Measurements from ENCODE around the gene KRT4.

DNA sequence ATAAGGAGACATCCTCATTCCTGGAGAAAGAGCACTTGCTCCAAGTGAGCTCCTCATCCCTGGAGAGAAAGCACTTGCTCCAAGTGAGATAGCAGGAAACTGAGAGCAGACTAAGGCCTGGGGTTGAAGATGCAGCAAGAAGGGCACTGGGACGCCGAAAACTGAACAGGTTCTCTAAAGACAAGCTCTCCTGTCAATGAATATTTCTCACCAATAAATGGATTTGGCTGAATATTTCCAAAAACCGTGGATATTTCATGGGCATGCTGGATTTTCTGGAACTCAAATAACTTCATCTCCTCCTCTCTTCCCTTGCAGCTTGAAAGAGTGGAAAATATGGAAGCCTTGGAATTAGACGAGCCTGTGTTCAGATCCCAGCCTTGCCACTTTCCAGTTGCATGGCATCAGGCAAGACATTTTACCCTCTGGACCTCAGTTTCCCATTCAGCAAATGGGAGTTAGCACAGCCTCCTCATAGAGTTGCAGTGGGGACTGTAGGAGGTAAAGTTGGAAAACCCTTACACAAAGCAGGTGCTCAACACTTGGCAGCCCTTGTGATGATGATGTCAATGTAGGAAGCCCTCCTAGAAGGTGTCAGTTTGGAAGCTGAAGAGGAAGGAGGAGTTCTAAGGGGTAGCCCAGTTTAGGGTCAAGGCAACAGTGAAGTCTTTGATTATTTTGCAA, 32.4 kb downstream of the KRT4 start:
- TF ChIP-seq, protein P1, sequence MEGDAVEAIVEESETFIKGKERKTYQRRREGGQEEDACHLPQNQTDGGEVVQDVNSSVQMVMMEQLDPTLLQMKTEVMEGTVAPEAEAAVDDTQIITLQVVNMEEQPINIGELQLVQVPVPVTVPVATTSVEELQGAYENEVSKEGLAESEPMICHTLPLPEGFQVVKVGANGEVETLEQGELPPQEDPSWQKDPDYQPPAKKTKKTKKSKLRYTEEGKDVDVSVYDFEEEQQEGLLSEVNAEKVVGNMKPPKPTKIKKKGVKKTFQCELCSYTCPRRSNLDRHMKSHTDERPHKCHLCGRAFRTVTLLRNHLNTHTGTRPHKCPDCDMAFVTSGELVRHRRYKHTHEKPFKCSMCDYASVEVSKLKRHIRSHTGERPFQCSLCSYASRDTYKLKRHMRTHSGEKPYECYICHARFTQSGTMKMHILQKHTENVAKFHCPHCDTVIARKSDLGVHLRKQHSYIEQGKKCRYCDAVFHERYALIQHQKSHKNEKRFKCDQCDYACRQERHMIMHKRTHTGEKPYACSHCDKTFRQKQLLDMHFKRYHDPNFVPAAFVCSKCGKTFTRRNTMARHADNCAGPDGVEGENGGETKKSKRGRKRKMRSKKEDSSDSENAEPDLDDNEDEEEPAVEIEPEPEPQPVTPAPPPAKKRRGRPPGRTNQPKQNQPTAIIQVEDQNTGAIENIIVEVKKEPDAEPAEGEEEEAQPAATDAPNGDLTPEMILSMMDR (IDR thresholded peaks at IDR 0.05; ENCODE audit: poor library complexity) = no peak
- TF ChIP-seq EZH2 (IDR thresholded peaks at IDR 0.05; ENCODE audit: borderline replicate concordance) (no peak), EZH2phosphoT487 (IDR thresholded peaks at IDR 0.05; ENCODE audit: low read depth, severe bottlenecking, unreplicated experiment) (no peak)
